H1 (cell line): ENCODE results near the gene PHGDH. TPM values are rescaled to one million over a fixed set of nuclear protein-coding genes. Genes with fewer than 3 reads are reported as not detected.

Experiments used
- CTCF ChIA-PET: fragments of 300-600 bp; sonication (Branson Sonifier 250); formaldehyde crosslinking; loops from one replicate; lab custom pipeline; 2021; ENCODE audit not compliant: partially characterized antibody; lab: Charles Lee
- POLR2A ChIA-PET: fragments of 300-600 bp; sonication (Branson Sonifier 250); formaldehyde crosslinking; loops from one replicate; lab custom pipeline; 2021; ENCODE audit warnings: inconsistent platforms; ENCODE audit not compliant: partially characterized antibody; lab: Charles Lee
- DNase-seq, 2 experiments: peaks; one replicate each; pipeline versions ENCODE4 v3.0.0 to v3.0.0-alpha.2; 2010 to 2022; ENCODE audit warnings: low spot score in 2 of 2, low read depth in 1 of 2, mixed read lengths in 1 of 2
- FAIRE-seq: peaks from 2 replicates; lab custom pipeline; 2011; peaks lifted over from hg19 to GRCh38; lab: Jason Lieb, UNC
- H2AFZ ChIP-seq: 2 replicates; pipeline ENCODE4 v1.8.1; 2012; ENCODE audit warnings: low read length, inconsistent platforms
- H2AK5ac ChIP-seq: 2 replicates; pipeline ENCODE4 v1.6.1; 2013; ENCODE audit warnings: low read depth, low read length
- H2BK120ac ChIP-seq: replicated peaks from 2 replicates; pipeline ENCODE3; 2013; ENCODE audit warnings: low read depth, low read length, inconsistent platforms
- H2BK12ac ChIP-seq: 2 replicates; pipeline ENCODE4 v1.6.1; 2013; ENCODE audit warnings: low read depth, low read length
- H2BK15ac ChIP-seq: 2 replicates; pipeline ENCODE4 v1.6.1; 2013; ENCODE audit warnings: low read length
- H2BK20ac ChIP-seq: 2 replicates; pipeline ENCODE4 v1.6.1; 2013; ENCODE audit warnings: low read length
- H2BK5ac ChIP-seq: 2 replicates; pipeline ENCODE4 v1.6.1; 2013; ENCODE audit warnings: low read depth, low read length
- H3K14ac ChIP-seq: 2 replicates; pipeline ENCODE4 v1.6.1; 2013; ENCODE audit warnings: inconsistent platforms; ENCODE audit not compliant: insufficient read length
- H3K18ac ChIP-seq: 2 replicates; pipeline ENCODE4 v1.6.1; 2013; ENCODE audit warnings: low read length; ENCODE audit errors: extremely low read depth
- H3K23ac ChIP-seq: 2 replicates; pipeline ENCODE4 v1.6.1; 2013; ENCODE audit warnings: inconsistent platforms; ENCODE audit not compliant: insufficient read length
- H3K23me2 ChIP-seq: 2 replicates; pipeline ENCODE4 v1.6.1; 2013; ENCODE audit warnings: low read depth, low read length
- H3K27ac ChIP-seq: 2 replicates; pipeline ENCODE4 v1.6.1; 2011; ENCODE audit warnings: low read depth, low read length, inconsistent platforms
- H3K27me3 ChIP-seq, 4 experiments: replicated peaks in 1 of 4; 1 replicate in 1 of 4; 2 replicates in 3 of 4; pipeline versions ENCODE4 v1.6.1 to v1.8.1; 2011 to 2013; ENCODE audit warnings: low read length in 3 of 4, mild to moderate bottlenecking in 3 of 4, inconsistent platforms in 2 of 4, mixed read lengths in 2 of 4, moderate library complexity in 1 of 4; ENCODE audit not compliant: control insufficient read depth in 3 of 4, insufficient read depth in 3 of 4; ENCODE audit errors: extremely low read depth in 1 of 4
- H3K36me3 ChIP-seq, 4 experiments: 2 replicates each; pipeline versions ENCODE4 v1.6.1 to v1.8.1; 2011 to 2013; ENCODE audit warnings: mild to moderate bottlenecking in 4 of 4, low read length in 3 of 4, moderate library complexity in 2 of 4, control low read depth in 1 of 4, inconsistent platforms in 1 of 4; ENCODE audit not compliant: insufficient read depth in 4 of 4, control insufficient read depth in 2 of 4
- H3K4ac ChIP-seq: replicated peaks from 2 replicates; pipeline ENCODE3; 2013; ENCODE audit warnings: low read length, low read depth, mixed read lengths, inconsistent platforms; ENCODE audit not compliant: insufficient read length
- H3K4me1 ChIP-seq, 4 experiments: replicated peaks in 1 of 4; 1 replicate in 1 of 4; 2 replicates in 3 of 4; pipeline versions ENCODE4 v1.6.1 to v1.8.1; 2011 to 2013; ENCODE audit warnings: low read length in 3 of 4, inconsistent platforms in 2 of 4, mixed read lengths in 1 of 4; ENCODE audit not compliant: insufficient read depth in 4 of 4, control insufficient read depth in 3 of 4
- H3K4me2 ChIP-seq, 2 experiments: 2 replicates each; pipeline versions ENCODE4 v1.6.1 to v1.8.1; 2011 to 2013; ENCODE audit warnings: low read depth in 2 of 2, low read length in 2 of 2, control low read depth in 1 of 2, inconsistent platforms in 1 of 2, mild to moderate bottlenecking in 1 of 2; ENCODE audit not compliant: insufficient read depth in 1 of 2
- H3K4me3 ChIP-seq, 4 experiments: fragments of 200-600, 300-600 bp in 1 of 4; sonication (generic), shearing (Covaris generic), sonication (Bioruptor Twin) in 1 of 4; 2 replicates each; pipeline versions ENCODE4 v1.5.1 to v1.8.1; 2011 to 2016; ENCODE audit warnings: low read length in 4 of 4, low read depth in 3 of 4, control low read depth in 2 of 4, inconsistent platforms in 2 of 4, mild to moderate bottlenecking in 2 of 4, mixed read lengths in 1 of 4, moderate library complexity in 1 of 4; ENCODE audit not compliant: insufficient read depth in 2 of 4; ENCODE audit errors: extremely low read depth in 1 of 4
- H3K56ac ChIP-seq: replicated peaks from 2 replicates; pipeline ENCODE3; 2013; ENCODE audit warnings: low read depth, mild to moderate bottlenecking, mixed read lengths, low read length, inconsistent platforms; ENCODE audit not compliant: insufficient read length
- H3K79me1 ChIP-seq: 2 replicates; pipeline ENCODE4 v1.6.1; 2013; ENCODE audit warnings: low read depth, low read length, control low read depth
- H3K79me2 ChIP-seq, 2 experiments: 2 replicates each; pipeline versions ENCODE4 v1.6.1 to v1.8.1; 2012 to 2013; ENCODE audit warnings: low read length in 2 of 2, mild to moderate bottlenecking in 2 of 2, inconsistent platforms in 1 of 2; ENCODE audit not compliant: insufficient read depth in 2 of 2, control insufficient read depth in 1 of 2
- H3K9ac ChIP-seq, 4 experiments: replicated peaks in 1 of 4; 1 replicate in 1 of 4; 2 replicates in 3 of 4; pipeline versions ENCODE4 v1.6.1 to v1.8.1; 2011 to 2013; ENCODE audit warnings: low read depth in 3 of 4, low read length in 3 of 4, control low read depth in 2 of 4, mild to moderate bottlenecking in 2 of 4, moderate library complexity in 2 of 4, inconsistent platforms in 1 of 4; ENCODE audit errors: extremely low read depth in 1 of 4
- H3K9me3 ChIP-seq, 2 experiments: 2 replicates each; pipeline versions ENCODE4 v1.6.1 to v1.8.1; 2012 to 2013; ENCODE audit warnings: mild to moderate bottlenecking in 2 of 2, moderate library complexity in 2 of 2, control low read depth in 1 of 2, inconsistent platforms in 1 of 2, low read depth in 1 of 2, low read length in 1 of 2, mixed read lengths in 1 of 2; ENCODE audit not compliant: insufficient read depth in 2 of 2
- H4K20me1 ChIP-seq, 2 experiments: replicated peaks in 1 of 2; 2 replicates each; pipeline versions ENCODE3 to v1.8.1; 2011 to 2013; ENCODE audit warnings: inconsistent platforms in 2 of 2, low read length in 2 of 2, mild to moderate bottlenecking in 1 of 2; ENCODE audit not compliant: insufficient read depth in 2 of 2, control insufficient read depth in 1 of 2
- H4K5ac ChIP-seq: 2 replicates; pipeline ENCODE4 v1.6.1; 2013; ENCODE audit warnings: low read length, low read depth, mixed read lengths, inconsistent platforms; ENCODE audit not compliant: insufficient read length
- H4K8ac ChIP-seq: 2 replicates; pipeline ENCODE4 v1.8.0; 2013; ENCODE audit warnings: mild to moderate bottlenecking, moderate library complexity, low read length, inconsistent platforms; ENCODE audit not compliant: insufficient read depth; ENCODE audit errors: extremely low read depth
- H4K91ac ChIP-seq: replicated peaks from 2 replicates; pipeline ENCODE3; 2013; ENCODE audit warnings: low read length, mixed read lengths, inconsistent platforms; ENCODE audit not compliant: insufficient read length
- EGR1 ChIP-seq: IDR thresholded peaks from 2 replicates; pipeline ENCODE4 v1.6.1; 2011; ENCODE audit warnings: low read depth, low read length, borderline replicate concordance
- EP300 ChIP-seq, 2 experiments: IDR thresholded peaks; 1 replicate in 1 of 2; 2 replicates in 1 of 2; pipeline ENCODE4 v1.6.1; 2011 to 2012; ENCODE audit warnings: low read depth in 2 of 2, low read length in 2 of 2, mild to moderate bottlenecking in 2 of 2, borderline replicate concordance in 1 of 2, inconsistent platforms in 1 of 2, moderate library complexity in 1 of 2
- HDAC6 ChIP-seq: IDR thresholded peaks from one replicate; pipeline ENCODE4 v1.7.1; 2012; ENCODE audit warnings: low read depth, mild to moderate bottlenecking, inconsistent platforms, low read length, moderate library complexity
- POLR2AphosphoS5 ChIP-seq: IDR thresholded peaks from 2 replicates; pipeline ENCODE4 v1.6.1; 2011; ENCODE audit warnings: low read depth, low read length
- RXRA ChIP-seq: IDR thresholded peaks from 2 replicates; pipeline ENCODE4 v1.6.1; 2011; ENCODE audit warnings: low read depth, mild to moderate bottlenecking, low read length, moderate library complexity; ENCODE audit not compliant: insufficient read depth
- WGBS, 2 experiments: shearing (Covaris generic) in 1 of 2; methylation state at CpG; one replicate each; pipeline versions ENCODE4 v1.1.6 to v1.1.7; 2013 to 2015; ENCODE audit warnings: low lambda C conversion rate in 2 of 2, mixed read lengths in 2 of 2, inconsistent platforms in 1 of 2, low coverage in 1 of 2, missing lambda C conversion rate in 1 of 2; ENCODE audit not compliant: insufficient replicate concordance in 2 of 2, insufficient coverage in 1 of 2, insufficient read length in 1 of 2; ENCODE audit errors: extremely low coverage in 1 of 2, missing lambda C conversion rate in 1 of 2; 5-methylcytosine and 5-hydroxymethylcytosine counted together
- polyA plus RNA-seq, 7 experiments: library from polyadenylated mRNA; depleted of rRNA in 3 of 7; stranded (reverse) in 5 of 7; unstranded in 2 of 7; fragments of >200 nt in 5 of 7; fragments of 200-250 nt in 2 of 7; gene quantifications; 1 replicate in 5 of 7; 2 replicates in 1 of 7; 4 replicates in 1 of 7; pipeline versions ENCODE4 v1.2.1 to v1.2.3, GENCODE V29; 2011 to 2013; ENCODE audit warnings: missing spikeins in 2 of 7, mixed read lengths in 2 of 7
- total RNA-seq: library from RNA; stranded (reverse); fragmentation: NEBNext Ultra II Directional; extraction: Animal tissue kit (Norgen Biotek cat#: 25700); gene quantifications from 2 replicates; pipeline ENCODE4 v1.2.1, GENCODE V29; 2021

PHGDH gene
- total and polyA plus RNA-seq, 2 of the 8 experiments (the other 6 are each of a cell fraction or from before 2014, with no cell fraction given), result 358 to 687 TPM

DNA sequence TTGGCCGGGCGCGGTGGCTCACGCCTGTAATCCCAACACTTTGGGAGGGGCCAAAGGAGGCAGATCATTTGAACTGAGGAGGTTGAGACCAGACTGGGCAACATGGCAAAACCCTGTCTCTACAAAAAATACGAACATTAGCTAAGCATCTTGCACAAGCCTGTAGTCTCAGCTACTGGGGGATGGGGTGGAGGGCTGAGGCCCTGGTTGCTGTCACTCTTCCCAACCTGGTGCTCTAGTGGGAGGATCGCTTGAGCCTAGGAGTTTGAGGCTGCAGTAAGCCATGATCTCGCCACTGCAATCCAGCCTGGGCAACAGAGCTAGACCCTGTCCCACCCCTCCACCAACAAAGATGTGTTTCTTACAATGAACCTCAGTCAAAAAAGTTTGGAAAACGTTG lies 2.8 kb downstream of the PHGDH start:
- Histone ChIP-seq H4K20me1 (peaks cover 39 to 47% of the 10 kb centered on the region in 2 experiments), H3K4ac (no peak overlapping the region), H3K79me1 (peaks cover 21% of the 10 kb centered on the region), H3K9ac (no peak overlapping the region), H3K4me3 (peak overlapping the region in 3 of 4 experiments; percentile 4 to 99 (median 85); a peak in 5 of 8 replicates), H2AK5ac (no peak overlapping the region), H3K4me1 (peaks cover 17 to 32% (median 20%) of the 10 kb centered on the region in 4 experiments), H3K9me3 (no peaks in the 10 kb centered on the region), H2BK20ac (no peak overlapping the region), H4K5ac (no peak overlapping the region), H2BK120ac (no peak overlapping the region), H3K27me3 (no peaks in the 10 kb centered on the region), H3K23me2 (peaks cover 12% of the 10 kb centered on the region), H3K4me2 (peak overlapping the region; percentile 87 to 95), H3K23ac (no peak overlapping the region), H4K8ac (no peak overlapping the region), H3K56ac (no peak overlapping the region), H4K91ac (no peak overlapping the region), H3K27ac (no peak overlapping the region), H3K18ac (no peak overlapping the region), H3K36me3 (peaks cover 0 to 35% (median 3%) of the 10 kb centered on the region in 4 experiments; a peak in 4 of 8 replicates), H3K79me2 (peaks cover 58 to 77% of the 10 kb centered on the region in 2 experiments), H2AFZ (no peak overlapping the region), H2BK5ac (no peak overlapping the region), H2BK15ac (no peak overlapping the region), H2BK12ac (no peak overlapping the region), H3K14ac (no peak overlapping the region)
- FAIRE-seq, result no peak
- ChIA-PET CTCF (interaction anchor here (1.6 to 7.5 kb wide), 3 partner anchors 29 to 67 kb away, joined by 6 to 67 read pairs (median 26); no protein-coding TSS in a partner anchor), POLR2A (interaction anchor here (1.4 to 9.5 kb wide), 16 partner anchors 12 to 125 kb away, joined by 3 to 425 read pairs (median 12); partner anchors contain the start of genes HMGCS2 and ZNF697)
- TF ChIP-seq RXRA (no peak), POLR2AphosphoS5 (peak; percentile 42; the same call in 1 of the 2 replicates), EGR1 (no peak), EP300 (IDR thresholded peaks at IDR 0.05; ENCODE audit: borderline replicate concordance in 1 of 2, low read depth in 2 of 2, low read length in 2 of 2) (no peak), HDAC6 (no peak)
- WGBS, 2 experiments, result 84% methylated on average over 8 of the region's 8 CpGs; no CpG with 5 or more reads in 1 of the 2 experiments
- DNase-seq, result no peak
